SU-DHL-6 (cell line): Measurements from ENCODE around the gene SLC5A5.

Experiments used
- H2AFZ ChIP-seq: fragments of 200-600 bp; sonication (generic); 2 replicates; pipeline ENCODE4 v1.6.1; 2014; ENCODE audit warnings: low read depth, mild to moderate bottlenecking, moderate library complexity, mixed read lengths, antibody characterized with exemption, low read length; ENCODE audit not compliant: severe bottlenecking
- H3F3A ChIP-seq: fragments of 200-600 bp; shearing (Covaris generic); 2 replicates; pipeline ENCODE4 v1.6.0; 2016; ENCODE audit warnings: antibody characterized with exemption, mild to moderate bottlenecking; ENCODE audit not compliant: insufficient read depth
- H3K27ac ChIP-seq: fragments of 200-600 bp; sonication (generic); 2 replicates; pipeline ENCODE4 v1.5.1; 2016; ENCODE audit warnings: low read depth, mild to moderate bottlenecking, low read length, moderate library complexity, mixed read lengths
- H3K27me3 ChIP-seq: fragments of 200-600 bp; sonication (generic), shearing (Covaris generic); 2 replicates; pipeline ENCODE4 v1.6.0; 2014; ENCODE audit warnings: mild to moderate bottlenecking, low read length
- H3K36me3 ChIP-seq: fragments of 200-600 bp; sonication (generic); 2 replicates; pipeline ENCODE4 v1.6.1; 2014; ENCODE audit warnings: mild to moderate bottlenecking, low read length, mixed read lengths
- H3K4me2 ChIP-seq: fragments of 300-600, 200-600 bp; shearing (Covaris generic), sonication (generic); 2 replicates; pipeline ENCODE4 v1.6.0; 2014; ENCODE audit warnings: low read length, low read depth, mild to moderate bottlenecking; ENCODE audit not compliant: poor library complexity, severe bottlenecking
- H3K4me3 ChIP-seq: fragments of 200-600 bp; sonication (generic); 2 replicates; pipeline ENCODE4 v1.5.1; 2014; ENCODE audit warnings: antibody characterized with exemption, low read length, mild to moderate bottlenecking, mixed read lengths; ENCODE audit not compliant: insufficient read depth, poor library complexity, severe bottlenecking
- H3K79me2 ChIP-seq: fragments of 200-600 bp; sonication (generic); 2 replicates; pipeline ENCODE4 v1.6.1; 2014; ENCODE audit warnings: mild to moderate bottlenecking, low read length, moderate library complexity; ENCODE audit not compliant: insufficient read depth
- H3K9ac ChIP-seq: fragments of 200-600 bp; sonication (generic); 2 replicates; pipeline ENCODE4 v1.7.0; 2014; ENCODE audit warnings: mild to moderate bottlenecking, low read length
- H3K9me2 ChIP-seq: fragments of 200-600 bp; sonication (generic); replicated peaks from 2 replicates; pipeline ENCODE4 v1.6.1; 2014; ENCODE audit warnings: low read length; ENCODE audit not compliant: insufficient read depth
- H3K9me3 ChIP-seq: fragments of 200-600 bp; sonication (generic); 2 replicates; pipeline ENCODE4 v1.6.1; 2014; ENCODE audit warnings: low read length, mixed read lengths; ENCODE audit not compliant: insufficient read depth
- H4K20me1 ChIP-seq: fragments of 200-600 bp; sonication (generic); 2 replicates; pipeline ENCODE4 v1.6.1; 2014; ENCODE audit warnings: low read depth, mild to moderate bottlenecking, antibody characterized with exemption, low read length, moderate library complexity, mixed read lengths
- CTCF ChIP-seq: fragments of 200-600 bp; sonication (generic); IDR thresholded peaks from one replicate; pipeline ENCODE4 v1.5.1; 2017; ENCODE audit warnings: antibody characterized with exemption, mild to moderate bottlenecking, low read length, moderate library complexity; ENCODE audit not compliant: insufficient read depth, poor library complexity, severe bottlenecking
- EZH2phosphoT487 ChIP-seq: fragments of 200-600 bp; sonication (generic), shearing (Covaris generic); conservative IDR thresholded peaks from 2 replicates; pipeline ENCODE4 v1.6.1; 2018; ENCODE audit warnings: mild to moderate bottlenecking, antibody characterized with exemption, low read length, moderate library complexity, mixed read lengths

The SLC5A5 gene

GRCh38 chr19:17843292-17843827, 28.4 kb upstream of the SLC5A5 start:
- Histone ChIP-seq H3K27ac (no peak overlapping the region), H3K9ac (no peak overlapping the region), H3K9me2 (no peaks in the 10 kb centered on the region), H3K36me3 (no peaks in the 10 kb centered on the region), H3K4me2 (no peak overlapping the region), H3K79me2 (no peaks in the 10 kb centered on the region), H3K9me3 (no peaks in the 10 kb centered on the region), H3F3A (no peaks in the 10 kb centered on the region), H3K27me3 (no peaks in the 10 kb centered on the region), H2AFZ (no peak overlapping the region), H3K4me3 (no peak overlapping the region), H4K20me1 (no peaks in the 10 kb centered on the region)
- TF ChIP-seq EZH2phosphoT487: no peak
- TF ChIP-seq CTCF: no peak

GRCh38 chr19:17843908-17844490, 27.7 kb upstream of the SLC5A5 start:
- Histone ChIP-seq H3K27ac (no peak overlapping the region), H3K9ac (no peak overlapping the region), H4K20me1 (no peaks in the 10 kb centered on the region), H3K79me2 (no peaks in the 10 kb centered on the region), H3K4me3 (no peak overlapping the region), H3F3A (no peaks in the 10 kb centered on the region), H3K4me2 (no peak overlapping the region), H3K36me3 (no peaks in the 10 kb centered on the region), H2AFZ (no peak overlapping the region), H3K9me3 (no peaks in the 10 kb centered on the region), H3K27me3 (no peaks in the 10 kb centered on the region), H3K9me2 (no peaks in the 10 kb centered on the region)
- TF ChIP-seq CTCF: no peak
- no peak for TF ChIP-seq EZH2phosphoT487

- H4K20me1 ChIP-seq: no peaks in the 10 kb centered on the region
- H3K9me2 ChIP-seq: no peaks in the 10 kb centered on the region
- H3K27ac ChIP-seq: no peak overlapping the region
- no peaks in the 10 kb centered on the region for H3F3A ChIP-seq
- no peaks in the 10 kb centered on the region for H3K79me2 ChIP-seq
- no peak overlapping the region for H3K4me3 ChIP-seq
- H3K27me3 ChIP-seq: no peaks in the 10 kb centered on the region
- H3K4me2 ChIP-seq: no peak overlapping the region
- no peaks in the 10 kb centered on the region for H3K36me3 ChIP-seq
- no peaks in the 10 kb centered on the region for H3K9me3 ChIP-seq
- TF ChIP-seq CTCF: no peak
- no peak for TF ChIP-seq EZH2phosphoT487
- H2AFZ ChIP-seq: no peak overlapping the region
- H3K9ac ChIP-seq: no peak overlapping the region
These were observed 25.6 kb upstream of the SLC5A5 start for GRCh38 chr19:17846146-17846545.
